Measurements from ENCODE around the gene JPT2. TPM values are rescaled to one million over a fixed set of nuclear protein-coding genes. Genes with fewer than 3 reads are reported as not detected.

Gene JPT2
- polyA plus RNA-seq, 3 donors: 5.4 to 7.5 (median 5.8) TPM

- no peaks in the 10 kb centered on the region for H3K9me3 Mint-ChIP-seq
- Histone ChIP-seq H3K4me3 (replicated peaks in 1 of 3; ENCODE audit: low read depth in 2 of 3, low read length in 3 of 3) (no peak overlapping the region), H4K20me1 (ENCODE audit: insufficient read depth, low read length) (peaks cover 14% of the 10 kb centered on the region), H3K36me3 (replicated peaks in 1 of 2; ENCODE audit: control insufficient read depth in 1 of 2, insufficient read depth in 2 of 2, low read length in 2 of 2) (peaks cover 69 to 98% of the 10 kb centered on the region in 2 donors), H3K27me3 (ENCODE audit: control insufficient read depth in 2 of 2, insufficient read depth in 2 of 2, low read length in 2 of 2) (no peaks in the 10 kb centered on the region), H3K27ac (ENCODE audit: low read depth in 1 of 2, low read length in 2 of 2) (no peak overlapping the region), H3K4me1 (ENCODE audit: control insufficient read depth in 1 of 2, insufficient read depth in 2 of 2, low read length in 2 of 2) (peaks cover 7 to 15% of the 10 kb centered on the region in 2 donors), H3K79me2 (ENCODE audit: insufficient read depth, low read length) (no peaks in the 10 kb centered on the region), H3K9me3 (replicated peaks in 1 of 2; ENCODE audit: control insufficient read depth in 1 of 2, insufficient read depth in 1 of 2, low read length in 2 of 2) (no peaks in the 10 kb centered on the region), H3K9ac (ENCODE audit: insufficient read depth, low read length, poor library complexity, severe bottlenecking) (no peak overlapping the region), H2AFZ (ENCODE audit: insufficient read depth, low read depth, low read length, poor library complexity, severe bottlenecking) (no peak overlapping the region), H3K4me2 (replicated peaks; ENCODE audit: extremely low read depth, low read length, poor library complexity, severe bottlenecking) (no peak overlapping the region)
- TF ChIP-seq CTCF (IDR thresholded peaks at IDR 0.05): no peak
- no peak overlapping the region for H3K4me3 Mint-ChIP-seq
- peaks cover 0 to 2% (median 2%) of the 10 kb centered on the region in 3 donors for H3K27me3 Mint-ChIP-seq (ENCODE audit: low read depth in 3 of 3)
- H3K36me3 Mint-ChIP-seq: peaks cover 90 to 91% of the 10 kb centered on the region in 2 donors
- 85% methylated on average over 3 of the region's 5 CpGs for WGBS (ENCODE audit: insufficient coverage)
- DNase-seq: no peak
- H3K27ac Mint-ChIP-seq: peak overlapping the region in 2 of 7 donors; percentile 11 to 76
- intact Hi-C loops (cut with micrococcal nuclease): no loop called here
- H3K4me1 Mint-ChIP-seq: peaks cover 18% of the 10 kb centered on the region
These were observed 35.9 kb upstream of the JPT2 start for GRCh38 chr16:1642148-1642547.

- H2AFZ ChIP-seq (ENCODE audit: insufficient read depth, low read depth, low read length, poor library complexity, severe bottlenecking): no peak overlapping the region
- peaks cover 0 to 2% (median 2%) of the 10 kb centered on the region in 3 donors for H3K27me3 Mint-ChIP-seq (ENCODE audit: low read depth in 3 of 3)
- H3K27ac ChIP-seq (ENCODE audit: low read depth in 1 of 2, low read length in 2 of 2): no peak overlapping the region
- H3K4me1 ChIP-seq (ENCODE audit: control insufficient read depth in 1 of 2, insufficient read depth in 2 of 2, low read length in 2 of 2): peaks cover 9 to 17% of the 10 kb centered on the region in 2 donors
- peaks cover 21% of the 10 kb centered on the region for H3K4me1 Mint-ChIP-seq
- DNase-seq: no peak
- H3K27ac Mint-ChIP-seq: peak overlapping the region in 1 of 7 donors; percentile 44
- H3K9me3 ChIP-seq (replicated peaks in 1 of 2; ENCODE audit: control insufficient read depth in 1 of 2, insufficient read depth in 1 of 2, low read length in 2 of 2): no peaks in the 10 kb centered on the region
- no peaks in the 10 kb centered on the region for H3K9me3 Mint-ChIP-seq
- 96% methylated on average over 10 of the region's 11 CpGs for WGBS (ENCODE audit: insufficient coverage)
- intact Hi-C loops (cut with micrococcal nuclease): no loop called here
- no peaks in the 10 kb centered on the region for H3K79me2 ChIP-seq (ENCODE audit: insufficient read depth, low read length)
- H3K9ac ChIP-seq (ENCODE audit: insufficient read depth, low read length, poor library complexity, severe bottlenecking): no peak overlapping the region
- no peaks in the 10 kb centered on the region for H3K27me3 ChIP-seq (ENCODE audit: control insufficient read depth in 2 of 2, insufficient read depth in 2 of 2, low read length in 2 of 2)
- peaks cover 15% of the 10 kb centered on the region for H4K20me1 ChIP-seq (ENCODE audit: insufficient read depth, low read length)
- no peak overlapping the region for H3K4me2 ChIP-seq (replicated peaks; ENCODE audit: extremely low read depth, low read length, poor library complexity, severe bottlenecking)
- peaks cover 86% of the 10 kb centered on the region in 2 donors for H3K36me3 Mint-ChIP-seq
- peaks cover 63 to 94% of the 10 kb centered on the region in 2 donors for H3K36me3 ChIP-seq (replicated peaks in 1 of 2; ENCODE audit: control insufficient read depth in 1 of 2, insufficient read depth in 2 of 2, low read length in 2 of 2)
- TF ChIP-seq CTCF (IDR thresholded peaks at IDR 0.05): no peak
- no peak overlapping the region for H3K4me3 ChIP-seq (replicated peaks in 1 of 3; ENCODE audit: low read depth in 2 of 3, low read length in 3 of 3)
- no peak overlapping the region for H3K4me3 Mint-ChIP-seq
These were observed 35.3 kb upstream of the JPT2 start for GRCh38 chr16:1642753-1643152.
